DND-41 (cell line): ENCODE data around the gene SCAF1.

Experiments used
- ATAC-seq: fragments of 200-7000 bp; cut with Tn5 transposase; 3 replicates; pipeline ENCODE4 v1.9.1; 2021; ENCODE audit warnings: low read depth; ENCODE audit not compliant: insufficient read depth
- DNase-seq: peaks from one replicate; pipeline ENCODE4 v3.0.0-alpha.2; 2020
- H2AFZ ChIP-seq: 2 replicates; pipeline ENCODE4 v1.6.0; 2012; ENCODE audit warnings: low read depth, low read length
- H3K27ac ChIP-seq: 2 replicates; pipeline ENCODE4 v1.5.1; 2012; ENCODE audit warnings: low read length, inconsistent platforms
- H3K27me3 ChIP-seq: fragments of 200-600 bp; sonication (generic); 2 replicates; pipeline ENCODE4 v1.6.0; 2012; ENCODE audit warnings: low read length, mild to moderate bottlenecking, inconsistent platforms; ENCODE audit not compliant: insufficient read depth, poor library complexity
- H3K36me3 ChIP-seq: 2 replicates; pipeline ENCODE4 v1.5.1; 2012; ENCODE audit warnings: low read length, inconsistent platforms; ENCODE audit not compliant: insufficient read depth
- H3K4me1 ChIP-seq: 2 replicates; pipeline ENCODE4 v1.5.1; 2012; ENCODE audit warnings: mild to moderate bottlenecking, low read length; ENCODE audit not compliant: insufficient read depth
- H3K4me2 ChIP-seq: 2 replicates; pipeline ENCODE4 v1.6.0; 2012; ENCODE audit warnings: mild to moderate bottlenecking, moderate library complexity, low read length, inconsistent platforms; ENCODE audit not compliant: insufficient read depth
- H3K4me3 ChIP-seq, 2 experiments: fragments of 200-600 bp in 1 of 2; shearing (Covaris generic) in 1 of 2; 2 replicates each; pipeline ENCODE4 v1.5.1; 2012 to 2016; ENCODE audit warnings: inconsistent platforms in 2 of 2, low read length in 2 of 2, mild to moderate bottlenecking in 2 of 2, low read depth in 1 of 2, moderate library complexity in 1 of 2
- H3K79me2 ChIP-seq: 2 replicates; pipeline ENCODE4 v1.6.0; 2012; ENCODE audit warnings: low read length, inconsistent platforms; ENCODE audit not compliant: insufficient read depth
- H3K9ac ChIP-seq: 2 replicates; pipeline ENCODE4 v1.6.0; 2012; ENCODE audit warnings: low read depth, mild to moderate bottlenecking, inconsistent platforms, low read length, moderate library complexity
- H3K9me3 ChIP-seq: 2 replicates; pipeline ENCODE4 v1.5.1; 2012; ENCODE audit warnings: low read length, moderate library complexity, mild to moderate bottlenecking, inconsistent platforms; ENCODE audit not compliant: insufficient read depth, severe bottlenecking
- H4K20me1 ChIP-seq: 2 replicates; pipeline ENCODE4 v1.6.0; 2012; ENCODE audit warnings: low read length; ENCODE audit not compliant: insufficient read depth
- EZH2 ChIP-seq: IDR thresholded peaks from 3 replicates; pipeline ENCODE4 v1.6.1; 2012; ENCODE audit warnings: borderline replicate concordance, low read depth, mild to moderate bottlenecking, moderate library complexity, low read length, inconsistent platforms; ENCODE audit not compliant: severe bottlenecking
- TF ChIP-seq, protein P1 (sequence below): IDR thresholded peaks from 2 replicates; pipeline ENCODE4 v1.5.1; 2012; ENCODE audit warnings: borderline replicate concordance, low read length, moderate library complexity, mild to moderate bottlenecking; ENCODE audit not compliant: poor library complexity, severe bottlenecking; ENCODE audit errors: extremely low read depth

The SCAF1 gene

DNA sequence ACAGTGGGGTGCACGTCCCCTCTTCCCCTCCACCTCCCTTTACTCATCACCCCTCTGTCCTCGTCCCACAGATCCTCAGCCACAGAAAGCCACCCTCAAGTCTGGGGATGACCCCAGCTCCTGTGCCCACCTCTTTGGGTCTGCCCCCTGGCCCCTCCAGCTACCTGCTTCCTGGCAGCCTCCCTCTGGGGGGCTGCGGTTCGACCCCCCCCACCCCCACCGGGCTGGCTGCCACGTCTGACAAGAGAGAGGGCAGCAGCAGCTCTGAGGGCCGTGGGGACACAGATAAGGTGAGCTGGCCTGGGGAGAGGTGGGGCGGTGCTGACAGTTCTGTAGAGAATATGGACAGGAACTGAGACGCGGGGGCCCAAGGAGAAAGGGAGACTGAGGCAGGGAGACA, 12.6 kb downstream of the SCAF1 start:
- Histone ChIP-seq H3K4me3 (no peak overlapping the region), H3K27ac (no peak overlapping the region), H3K9ac (no peak overlapping the region), H3K79me2 (peaks cover 12% of the 10 kb centered on the region), H3K36me3 (peaks cover 92% of the 10 kb centered on the region), H3K4me2 (no peak overlapping the region), H4K20me1 (peaks cover 51% of the 10 kb centered on the region), H3K9me3 (no peaks in the 10 kb centered on the region), H3K27me3 (no peaks in the 10 kb centered on the region), H3K4me1 (no peaks in the 10 kb centered on the region), H2AFZ (no peak overlapping the region)
- DNase-seq (no peak), ATAC-seq (no peak)
- TF ChIP-seq, protein P1, sequence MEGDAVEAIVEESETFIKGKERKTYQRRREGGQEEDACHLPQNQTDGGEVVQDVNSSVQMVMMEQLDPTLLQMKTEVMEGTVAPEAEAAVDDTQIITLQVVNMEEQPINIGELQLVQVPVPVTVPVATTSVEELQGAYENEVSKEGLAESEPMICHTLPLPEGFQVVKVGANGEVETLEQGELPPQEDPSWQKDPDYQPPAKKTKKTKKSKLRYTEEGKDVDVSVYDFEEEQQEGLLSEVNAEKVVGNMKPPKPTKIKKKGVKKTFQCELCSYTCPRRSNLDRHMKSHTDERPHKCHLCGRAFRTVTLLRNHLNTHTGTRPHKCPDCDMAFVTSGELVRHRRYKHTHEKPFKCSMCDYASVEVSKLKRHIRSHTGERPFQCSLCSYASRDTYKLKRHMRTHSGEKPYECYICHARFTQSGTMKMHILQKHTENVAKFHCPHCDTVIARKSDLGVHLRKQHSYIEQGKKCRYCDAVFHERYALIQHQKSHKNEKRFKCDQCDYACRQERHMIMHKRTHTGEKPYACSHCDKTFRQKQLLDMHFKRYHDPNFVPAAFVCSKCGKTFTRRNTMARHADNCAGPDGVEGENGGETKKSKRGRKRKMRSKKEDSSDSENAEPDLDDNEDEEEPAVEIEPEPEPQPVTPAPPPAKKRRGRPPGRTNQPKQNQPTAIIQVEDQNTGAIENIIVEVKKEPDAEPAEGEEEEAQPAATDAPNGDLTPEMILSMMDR, result no peak
- no peak for TF ChIP-seq EZH2

DNA sequence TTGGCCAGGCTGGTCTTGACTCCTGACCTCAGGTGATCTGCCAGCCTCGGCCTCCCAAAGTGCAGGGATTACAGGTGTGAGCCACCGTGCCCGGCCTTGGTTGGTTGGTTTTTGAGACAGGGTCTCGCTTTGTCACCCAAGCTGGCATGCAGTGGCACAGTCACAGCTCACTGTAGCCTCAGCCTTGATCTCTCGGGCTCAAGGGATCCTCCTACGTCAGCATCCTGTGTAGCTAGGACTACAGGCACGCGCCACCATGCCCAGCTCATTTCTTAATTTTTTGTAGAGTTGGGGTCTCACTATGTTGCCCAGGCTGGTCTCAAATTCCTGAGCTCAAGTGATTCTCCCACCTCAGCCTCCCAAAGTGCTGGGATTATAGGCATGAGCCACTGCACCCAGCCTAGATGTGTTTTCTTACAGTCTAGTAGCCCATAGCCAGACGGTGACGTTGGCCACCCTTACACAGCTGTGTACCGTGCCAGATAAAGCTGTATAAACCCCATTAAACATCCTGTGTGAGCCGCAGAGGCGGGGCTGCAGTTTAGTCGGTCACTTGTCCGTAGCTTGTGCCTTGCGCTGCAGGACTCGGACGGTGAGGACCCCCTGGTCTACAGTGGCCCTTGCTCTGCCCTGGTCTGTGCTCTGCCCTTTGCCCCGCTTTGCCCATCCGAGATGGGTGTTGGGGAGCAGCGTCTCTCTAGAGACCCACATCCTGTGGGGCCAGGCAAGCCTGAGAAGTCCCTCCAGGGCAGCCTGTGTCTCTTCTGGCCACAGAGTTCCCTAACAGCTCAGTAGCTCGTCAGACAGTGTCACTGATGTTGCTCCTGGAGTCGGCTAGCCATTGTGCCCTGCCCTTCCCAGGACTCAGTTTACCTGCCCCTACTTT, 13.8 kb downstream of the SCAF1 start:
- H3K27me3 ChIP-seq, result no peaks in the 10 kb centered on the region
- H3K9ac ChIP-seq, result no peak overlapping the region; the same call in 1 of the 2 replicates
- H3K4me2 ChIP-seq, result no peak overlapping the region
- DNase-seq (no peak), ATAC-seq (no peak)
- H2AFZ ChIP-seq, result no peak overlapping the region
- peaks cover 48% of the 10 kb centered on the region for H4K20me1 ChIP-seq
- TF ChIP-seq, protein P1, result no peak
- no peak for TF ChIP-seq EZH2
- no peaks in the 10 kb centered on the region for H3K4me1 ChIP-seq
- H3K9me3 ChIP-seq, result no peaks in the 10 kb centered on the region
- H3K79me2 ChIP-seq, result no peaks in the 10 kb centered on the region; the same call in 1 of the 2 replicates
- H3K36me3 ChIP-seq, result peaks cover 93% of the 10 kb centered on the region
- H3K27ac ChIP-seq, result no peak overlapping the region
- H3K4me3 ChIP-seq, result no peak overlapping the region

DNA sequence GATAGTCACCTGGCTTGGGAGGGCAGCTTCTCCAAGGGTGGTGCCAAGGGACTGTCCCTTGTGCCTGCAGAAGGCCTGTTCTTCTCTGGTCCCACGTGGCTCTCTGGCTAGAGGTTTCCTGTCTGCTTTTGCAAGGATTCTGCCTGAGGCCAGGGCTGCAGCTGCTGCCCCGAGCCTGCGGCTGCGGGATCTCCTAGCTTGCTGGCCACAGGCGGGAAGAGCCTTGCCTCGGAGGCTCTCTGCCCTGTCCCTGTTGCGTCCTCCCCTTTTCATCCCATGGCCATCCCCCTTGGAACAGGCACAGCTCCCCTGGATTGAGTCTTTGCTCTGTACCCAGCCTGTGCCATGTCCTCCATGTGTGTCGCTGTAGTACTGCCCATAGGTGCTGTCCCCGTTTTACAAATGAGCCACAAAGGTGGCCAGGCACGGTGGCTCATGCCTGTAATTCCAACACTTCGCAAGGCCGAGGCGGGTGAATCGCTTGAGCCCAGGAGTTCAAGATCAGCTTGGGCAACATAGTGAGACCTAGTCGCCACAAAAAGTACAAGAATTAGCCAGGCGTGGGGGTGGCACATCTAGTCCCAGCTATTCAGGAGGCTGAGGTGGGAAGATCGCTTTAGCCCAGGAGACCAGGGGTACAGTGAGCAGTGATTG, 14.6 kb downstream of the SCAF1 start:
- H3K9ac ChIP-seq, result no peak overlapping the region; the same call in 1 of the 2 replicates
- peaks cover 94% of the 10 kb centered on the region for H3K36me3 ChIP-seq
- H3K27ac ChIP-seq, result no peak overlapping the region
- H3K9me3 ChIP-seq, result no peaks in the 10 kb centered on the region
- TF ChIP-seq, protein P1, result no peak
- no peak for TF ChIP-seq EZH2
- no peak overlapping the region for H2AFZ ChIP-seq
- peaks cover 53% of the 10 kb centered on the region for H4K20me1 ChIP-seq
- DNase-seq, result no peak
- H3K4me1 ChIP-seq, result no peaks in the 10 kb centered on the region
- H3K4me3 ChIP-seq, result no peak overlapping the region
- no peaks in the 10 kb centered on the region for H3K27me3 ChIP-seq
- H3K4me2 ChIP-seq, result no peak overlapping the region
- no peak for ATAC-seq
- H3K79me2 ChIP-seq, result no peaks in the 10 kb centered on the region; the same call in 1 of the 2 replicates
